ENCODE data around the gene IGDCC3.

The IGDCC3 gene

GRCh38 chr15:65420975-65421359 lies 43.2 kb upstream of the IGDCC3 start:
- no peak for TF ChIP-seq CTCF (IDR thresholded peaks at IDR 0.05; ENCODE audit: extremely low read depth, missing control alignments)
- no peak for DNase-seq (ENCODE audit: low spot score)

- no peak for TF ChIP-seq CTCF (IDR thresholded peaks at IDR 0.05; ENCODE audit: extremely low read depth, missing control alignments)
- no peak for DNase-seq (ENCODE audit: low spot score)
These were observed 40.8 kb upstream of the IGDCC3 start for GRCh38 chr15:65418596-65418995.

GRCh38 chr15:65416845-65417416 lies 39.1 kb upstream of the IGDCC3 start:
- DNase-seq (ENCODE audit: low spot score), result no peak
- TF ChIP-seq CTCF (IDR thresholded peaks at IDR 0.05; ENCODE audit: extremely low read depth, missing control alignments), result no peak

- DNase-seq (ENCODE audit: low spot score), result no peak
- no peak for TF ChIP-seq CTCF (IDR thresholded peaks at IDR 0.05; ENCODE audit: extremely low read depth, missing control alignments)
These were observed 37.2 kb upstream of the IGDCC3 start for GRCh38 chr15:65414841-65415621.

GRCh38 chr15:65413760-65414144 lies 36.0 kb upstream of the IGDCC3 start:
- TF ChIP-seq CTCF (IDR thresholded peaks at IDR 0.05; ENCODE audit: extremely low read depth, missing control alignments), result no peak
- no peak for DNase-seq (ENCODE audit: low spot score)

- no peak for DNase-seq (ENCODE audit: low spot score)
- TF ChIP-seq CTCF (IDR thresholded peaks at IDR 0.05; ENCODE audit: extremely low read depth, missing control alignments), result no peak
These were observed 35.4 kb upstream of the IGDCC3 start for GRCh38 chr15:65413051-65413759.

- no peak for TF ChIP-seq CTCF (IDR thresholded peaks at IDR 0.05; ENCODE audit: extremely low read depth, missing control alignments)
- DNase-seq (ENCODE audit: low spot score), result no peak
These were observed 34.8 kb upstream of the IGDCC3 start for GRCh38 chr15:65412556-65412955.

Data from GM20000 (cell line).